ES-I3 (cell line): Measurements from ENCODE around the gene ACP6.

Experiments used
- H3K36me3 ChIP-seq: 2 replicates; pipeline ENCODE4 v1.6.1; 2013; ENCODE audit warnings: mild to moderate bottlenecking, low read length, control low read depth, moderate library complexity; ENCODE audit not compliant: insufficient read depth
- H3K4me1 ChIP-seq: 2 replicates; pipeline ENCODE4 v1.6.1; 2013; ENCODE audit warnings: mild to moderate bottlenecking, control low read depth, low read length; ENCODE audit not compliant: insufficient read depth
- H3K9ac ChIP-seq: 2 replicates; pipeline ENCODE4 v1.6.1; 2013; ENCODE audit warnings: low read depth, mild to moderate bottlenecking, low read length, moderate library complexity
- H3K9me3 ChIP-seq: 2 replicates; pipeline ENCODE4 v1.6.1; 2013; ENCODE audit warnings: mild to moderate bottlenecking, low read length, moderate library complexity; ENCODE audit not compliant: control insufficient read depth, insufficient read depth

The ACP6 gene

GRCh38 chr1:147599362-147600118 lies 70.8 kb downstream of the ACP6 start:
- no peaks in the 10 kb centered on the region for H3K36me3 ChIP-seq
- peak overlapping the region; percentile 60 for H3K9ac ChIP-seq
- H3K4me1 ChIP-seq, result peaks cover 18% of the 10 kb centered on the region
- no peaks in the 10 kb centered on the region for H3K9me3 ChIP-seq

GRCh38 chr1:147598621-147599361 lies 71.5 kb downstream of the ACP6 start:
- Histone ChIP-seq H3K9ac (peak overlapping the region; percentile 60), H3K36me3 (no peaks in the 10 kb centered on the region), H3K9me3 (no peaks in the 10 kb centered on the region), H3K4me1 (peaks cover 18% of the 10 kb centered on the region)

- no peaks in the 10 kb centered on the region for H3K9me3 ChIP-seq
Observed at GRCh38 chr1:147597010-147597409, 73.3 kb downstream of the ACP6 start.

More at GRCh38 chr1:147597010-147597409, 73.3 kb downstream of the ACP6 start:
- Histone ChIP-seq H3K9ac (no peak overlapping the region), H3K4me1 (peaks cover 18% of the 10 kb centered on the region), H3K36me3 (no peaks in the 10 kb centered on the region)
